ENCODE measurements around the gene POU2AF2.
"Not testable (repeated sequence)": the region's sequence is repeated elsewhere in the genome, so short reads cannot be mapped to it uniquely, and the experiment has no call there.

POU2AF2 gene

GRCh38 chr11:111260811-111261210, 15.3 kb downstream of the POU2AF2 start:
- no peak for DNase-seq

- DNase-seq: no peak
Measured at GRCh38 chr11:111264646-111265045, 19.1 kb downstream of the POU2AF2 start.

- no peak for DNase-seq
Measured at GRCh38 chr11:111265421-111265820, 19.9 kb downstream of the POU2AF2 start.

- not testable (repeated sequence) for DNase-seq
Measured at GRCh38 chr11:111268303-111268702, 22.8 kb downstream of the POU2AF2 start.

- DNase-seq: no peak
Measured at GRCh38 chr11:111269146-111269868, 23.8 kb downstream of the POU2AF2 start.

- no peak for DNase-seq
Measured at GRCh38 chr11:111272420-111272819, 26.9 kb downstream of the POU2AF2 start.

- no peak for DNase-seq
Measured at GRCh38 chr11:111282562-111283075, 37.1 kb downstream of the POU2AF2 start.

- DNase-seq: no peak
Measured at GRCh38 chr11:111283945-111284481, 38.5 kb downstream of the POU2AF2 start.

- no peak for DNase-seq
Measured at GRCh38 chr11:111285189-111286091, 39.9 kb downstream of the POU2AF2 start.

- no peak for DNase-seq
Measured at GRCh38 chr11:111291764-111292163, 46.2 kb downstream of the POU2AF2 start.

- DNase-seq: not testable (repeated sequence)
Measured at GRCh38 chr11:111292408-111292807, 46.9 kb downstream of the POU2AF2 start.

GRCh38 chr11:111296196-111296595, 50.7 kb downstream of the POU2AF2 start:
- no peak for DNase-seq

- no peak for DNase-seq
Measured at GRCh38 chr11:111297696-111298095, 52.2 kb downstream of the POU2AF2 start.

- DNase-seq: no peak
Measured at GRCh38 chr11:111298413-111299100, 53.0 kb downstream of the POU2AF2 start, which contains the start of gene POU2AF3. POU2AF3 (plus strand) TSS chr11:111298546; CDS start chr11:111298582, 36 bp downstream.

- DNase-seq: no peak
Measured at GRCh38 chr11:111299101-111300026, 53.8 kb downstream of the POU2AF2 start.

- DNase-seq: no peak
Measured at GRCh38 chr11:111300569-111300968, 55.0 kb downstream of the POU2AF2 start.

- DNase-seq: peak; percentile 53
Measured at GRCh38 chr11:111301004-111301841, 55.7 kb downstream of the POU2AF2 start.

GRCh38 chr11:111301842-111302118, 56.3 kb downstream of the POU2AF2 start:
- no peak for DNase-seq

GRCh38 chr11:111302298-111302697, 56.8 kb downstream of the POU2AF2 start:
- DNase-seq: no peak

- peak; percentile 38 for DNase-seq
Measured at GRCh38 chr11:111303461-111303860, 57.9 kb downstream of the POU2AF2 start.
